HG02840 (cell line): ENCODE results near the gene GPD1L.
"Not testable (repeated sequence)": the region's sequence is repeated elsewhere in the genome, so short reads cannot be mapped to it uniquely, and the experiment has no call there.

Experiments
- ATAC-seq: cut with Tn5 transposase; IDR thresholded peaks from one replicate; pipeline ENCODE4 v1.9.1; 2021; ENCODE audit warnings: mild to moderate bottlenecking, moderate library complexity, moderate number of reproducible peaks; ENCODE audit not compliant: unreplicated experiment, low FRiP score

GPD1L gene

DNA sequence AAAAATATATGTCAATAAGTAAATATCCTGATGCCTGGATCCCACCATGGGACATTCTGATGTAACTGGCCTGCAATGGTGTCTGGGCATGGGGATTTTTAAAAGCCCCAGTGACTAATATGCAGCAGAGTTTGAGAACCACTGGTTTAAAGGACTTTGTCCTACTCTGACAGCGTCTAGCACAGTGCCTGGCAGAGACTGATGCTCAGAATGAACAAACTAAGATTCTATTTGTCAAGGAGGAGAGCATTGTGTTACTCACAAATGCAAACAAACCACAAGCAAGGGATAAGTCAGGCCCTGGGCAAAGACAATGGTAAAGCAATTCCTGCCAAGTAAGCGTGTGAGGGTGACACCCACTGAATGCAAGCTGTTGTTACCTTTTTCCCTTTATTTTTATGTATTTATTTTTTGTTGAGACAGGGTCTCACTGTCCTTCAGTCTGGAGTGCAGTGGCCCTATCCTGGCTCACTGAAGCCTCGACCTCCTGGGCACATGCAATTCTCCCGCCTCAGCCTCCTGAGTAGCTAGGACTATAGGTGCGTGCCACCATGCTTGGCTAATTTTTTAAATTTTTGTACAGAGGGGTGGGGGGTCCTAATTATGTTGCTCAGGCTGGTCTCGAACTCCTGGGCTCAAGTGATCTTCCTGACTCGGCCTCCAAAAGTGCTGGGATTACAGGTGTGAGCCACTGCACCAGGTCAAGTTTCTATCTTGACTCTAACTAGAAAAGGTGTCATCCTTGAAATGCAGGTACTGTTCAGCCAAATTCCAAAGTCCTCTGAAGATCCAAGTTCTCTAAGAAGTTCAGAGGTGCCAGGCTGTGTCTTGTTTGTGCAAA is 909 bp upstream of the GPD1L start:
- no peak for ATAC-seq

DNA sequence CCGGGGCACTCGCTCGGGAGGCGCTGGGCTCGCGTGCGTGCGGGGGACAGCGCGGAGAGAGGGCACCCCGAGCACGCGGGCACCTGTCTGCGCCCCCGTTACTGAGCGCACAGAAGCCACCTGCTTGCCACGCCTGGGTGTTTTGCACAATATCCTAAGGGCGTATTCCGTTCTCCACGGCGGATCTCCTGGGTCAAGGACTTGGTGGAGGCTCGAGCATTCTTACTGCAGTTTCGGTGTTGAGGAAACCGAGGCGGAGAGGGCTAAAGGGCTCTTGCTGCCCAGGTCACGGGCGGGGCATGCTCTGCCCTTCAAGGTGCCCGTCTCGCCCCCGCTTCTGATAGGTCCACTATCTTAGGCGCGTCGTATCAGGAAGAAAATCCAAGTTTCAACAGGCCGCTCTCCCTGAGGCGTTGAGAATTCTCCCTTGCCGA is 526 bp downstream of the GPD1L start:
- no peak for ATAC-seq

DNA sequence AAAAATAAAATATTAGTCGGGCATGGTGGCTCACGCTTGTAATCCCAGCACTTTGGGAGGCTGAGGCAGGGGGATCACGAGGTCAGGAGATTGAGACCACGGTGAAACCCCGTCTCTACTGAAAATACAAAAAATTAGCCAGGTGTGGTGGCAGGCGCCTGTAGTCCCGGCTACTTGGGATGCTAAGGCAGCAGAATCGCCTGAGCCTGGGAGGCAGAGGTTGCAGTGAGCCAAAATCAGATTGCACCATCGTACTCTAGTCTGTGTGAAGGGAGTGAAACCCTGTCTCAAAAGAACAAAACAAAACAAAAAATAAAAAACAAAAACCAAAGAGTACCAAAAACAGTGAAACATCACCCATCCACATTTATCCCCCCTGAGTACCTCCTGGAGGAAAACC is 1.8 kb downstream of the GPD1L start:
- ATAC-seq: not testable (repeated sequence)

DNA sequence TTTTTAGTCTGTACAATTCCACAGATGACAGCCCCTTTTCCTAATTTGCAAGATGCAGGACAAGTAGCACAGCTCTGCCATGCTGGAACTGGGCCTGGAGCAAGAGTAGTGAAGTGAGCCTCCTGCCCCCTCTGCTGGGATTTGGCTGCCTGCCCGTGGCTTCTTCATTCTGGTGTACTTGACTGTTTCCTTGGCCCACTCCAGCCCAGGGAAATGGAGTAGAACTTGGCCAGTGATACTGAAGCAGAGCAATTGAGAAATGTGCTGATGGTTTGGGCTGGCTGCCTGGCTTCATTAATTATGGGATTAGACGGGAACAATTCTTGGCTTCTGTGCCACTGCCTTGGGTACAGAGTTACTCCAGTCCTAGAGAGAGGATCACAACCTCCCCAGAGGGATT is 2.8 kb downstream of the GPD1L start:
- ATAC-seq: no peak

DNA sequence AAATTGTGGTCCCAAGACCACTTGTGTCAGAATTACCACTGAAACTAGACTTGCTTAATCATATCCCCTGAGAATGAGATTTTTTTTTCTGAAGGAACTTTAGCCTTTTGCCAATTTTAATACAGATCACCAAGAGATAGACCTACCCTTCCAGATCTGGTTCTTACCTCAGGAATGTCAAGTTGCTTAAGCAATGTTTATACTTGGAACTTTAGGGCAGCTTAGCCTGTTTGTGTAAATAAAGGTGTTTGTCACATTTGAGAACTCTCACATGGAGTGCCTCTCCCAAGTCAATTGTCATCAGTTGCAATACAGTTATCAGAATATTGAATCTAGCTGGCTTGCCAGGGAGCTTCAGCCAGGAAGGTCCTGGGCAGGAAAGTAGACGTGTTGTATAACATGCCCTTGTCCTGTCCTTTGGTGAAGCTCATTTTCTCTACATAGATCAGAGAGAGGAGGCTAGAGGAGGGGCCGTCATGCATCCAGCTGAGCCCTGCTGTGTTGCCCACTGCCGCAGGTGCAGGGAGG is 3.9 kb downstream of the GPD1L start:
- ATAC-seq: no peak

DNA sequence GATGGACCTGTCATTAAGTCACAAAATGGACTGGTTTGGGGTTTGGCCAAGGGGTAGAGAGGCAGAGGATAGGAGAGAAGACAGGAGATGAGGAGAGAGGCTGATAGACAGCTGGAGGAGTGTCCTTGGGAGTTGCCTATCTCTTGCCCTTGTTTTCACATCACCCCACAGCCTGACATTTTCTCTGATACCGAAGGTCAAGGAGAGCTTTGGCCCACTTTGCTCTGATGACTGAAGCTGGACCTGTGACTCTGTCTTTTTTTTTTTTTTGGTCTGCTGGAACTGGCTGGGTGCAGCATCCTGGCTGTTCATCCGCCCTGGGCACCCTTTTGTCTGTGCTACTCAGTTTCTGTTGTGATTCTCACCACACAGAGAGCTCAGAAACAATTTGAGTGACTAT is 5.1 kb downstream of the GPD1L start:
- ATAC-seq: no peak

DNA sequence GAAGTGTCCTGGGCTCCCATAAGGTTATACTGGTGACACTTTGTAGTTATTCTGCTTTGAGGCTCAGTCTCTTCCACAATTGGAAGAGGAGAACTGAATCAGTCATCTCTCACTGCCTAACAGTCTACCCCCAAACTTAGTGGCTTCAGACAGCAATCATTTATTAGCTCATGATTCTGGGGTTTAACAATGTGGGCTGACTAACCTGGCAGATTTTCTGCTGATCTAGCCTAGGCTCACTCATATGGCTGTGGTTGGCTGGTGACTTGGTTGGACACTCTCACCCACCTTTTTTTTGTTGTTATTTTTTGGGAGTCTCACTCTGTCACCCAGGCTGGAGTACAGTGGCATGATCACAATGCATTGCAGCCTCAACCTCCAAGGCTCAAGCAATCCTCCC is 7.1 kb downstream of the GPD1L start:
- no peak for ATAC-seq

DNA sequence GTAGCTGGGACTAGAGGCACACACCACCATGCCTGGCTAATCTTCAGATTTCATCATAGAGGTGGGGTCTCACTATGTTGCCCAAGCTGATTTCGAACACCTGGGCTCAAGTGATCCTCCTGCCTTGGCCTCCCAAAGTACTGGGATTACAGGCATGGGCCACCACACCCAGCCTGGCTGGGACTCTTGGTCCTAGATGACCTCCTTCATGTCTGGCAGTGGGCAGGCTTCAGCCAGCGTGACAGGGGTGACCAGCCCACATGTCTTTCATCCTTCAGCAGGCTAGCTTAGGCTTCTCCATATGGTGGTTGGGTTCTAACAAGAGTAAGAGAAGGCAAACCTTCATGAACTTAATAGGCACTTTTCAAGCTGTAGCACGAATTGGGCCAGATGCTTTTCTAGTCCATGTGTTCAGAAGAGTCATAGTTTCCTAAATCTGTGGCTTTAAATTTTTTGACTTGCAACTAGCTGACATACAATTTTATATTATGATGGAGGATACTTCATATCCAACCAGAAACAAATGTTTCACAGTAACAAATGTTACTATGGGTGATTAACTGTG is 7.6 kb downstream of the GPD1L start:
- no peak for ATAC-seq

DNA sequence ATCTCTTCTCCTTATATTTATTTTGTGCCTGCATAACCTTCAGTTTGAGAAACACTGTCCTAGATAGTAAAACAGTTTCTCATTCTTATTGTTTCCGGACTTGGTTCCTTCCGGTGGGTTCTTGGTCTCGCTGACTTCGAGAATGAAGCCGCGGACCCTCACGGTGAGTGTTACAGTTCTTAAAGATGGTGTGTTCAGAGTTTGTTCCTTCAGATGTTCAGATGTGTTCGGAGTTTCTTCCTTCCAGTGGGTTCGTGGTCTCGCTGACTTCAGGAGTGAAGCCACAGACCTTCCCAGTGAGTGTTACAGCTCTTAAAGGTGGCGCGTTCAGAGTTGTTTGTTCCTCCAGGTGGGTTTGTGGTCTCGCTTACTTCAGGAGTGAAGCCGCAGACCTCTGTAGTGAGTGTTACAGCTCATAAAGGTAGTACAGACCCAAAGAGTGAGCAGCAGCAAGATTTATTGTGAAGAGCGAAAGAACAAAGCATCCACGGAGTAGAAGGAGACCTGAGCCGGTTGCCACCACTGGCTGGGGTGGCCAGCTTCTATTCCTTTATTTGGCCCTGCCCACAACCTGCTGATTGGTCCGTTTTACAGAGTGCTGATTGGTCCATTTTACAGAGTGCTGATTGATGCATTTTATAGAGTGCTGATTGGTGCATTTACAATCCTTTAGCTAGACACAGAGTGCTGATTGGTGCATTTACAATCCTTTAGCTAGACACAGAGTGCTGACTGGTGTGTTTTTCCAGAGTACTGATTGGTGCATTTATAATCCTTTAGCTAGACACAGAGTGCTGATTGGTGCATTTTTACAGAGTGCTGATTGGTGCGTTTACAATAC is 8.3 kb downstream of the GPD1L start:
- ATAC-seq: not testable (repeated sequence)

DNA sequence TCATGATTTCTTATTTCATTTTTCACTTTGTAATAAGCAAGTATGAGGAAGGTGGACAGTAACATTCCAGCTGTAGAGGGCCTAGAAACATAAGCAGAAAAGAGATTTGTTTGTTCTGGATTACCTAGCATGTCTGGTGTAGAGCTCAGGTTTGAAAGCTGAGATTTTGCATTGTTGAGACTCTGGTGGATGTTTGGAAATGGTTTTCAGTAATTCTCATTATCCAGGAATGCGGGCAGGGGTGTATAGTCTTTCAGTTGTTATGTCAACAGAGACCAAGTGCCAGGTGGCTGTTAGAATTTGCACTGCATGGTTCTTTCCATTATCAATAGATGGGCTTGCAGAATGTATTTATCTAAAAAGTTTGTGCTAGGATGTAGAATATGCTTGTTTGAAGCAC is 10.9 kb downstream of the GPD1L start:
- ATAC-seq: no peak

DNA sequence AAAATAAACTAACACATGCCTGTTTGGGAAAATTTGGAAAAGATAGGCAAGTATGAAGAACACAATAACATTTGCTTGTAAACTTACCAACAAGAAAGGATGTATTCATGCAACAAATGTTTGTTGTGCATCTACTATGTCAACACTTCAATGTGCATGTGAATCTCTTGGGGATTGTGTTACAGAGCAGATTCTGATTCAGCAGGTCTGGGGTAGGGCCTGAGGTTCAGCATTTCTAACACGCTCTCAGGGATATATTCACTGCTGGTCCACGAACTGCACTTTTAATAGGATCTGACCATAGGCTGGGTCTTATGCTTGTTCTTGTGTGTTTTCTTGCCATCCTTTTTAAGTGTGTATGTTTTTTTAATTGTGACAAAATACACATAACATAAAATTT is 11.8 kb downstream of the GPD1L start:
- ATAC-seq: no peak

DNA sequence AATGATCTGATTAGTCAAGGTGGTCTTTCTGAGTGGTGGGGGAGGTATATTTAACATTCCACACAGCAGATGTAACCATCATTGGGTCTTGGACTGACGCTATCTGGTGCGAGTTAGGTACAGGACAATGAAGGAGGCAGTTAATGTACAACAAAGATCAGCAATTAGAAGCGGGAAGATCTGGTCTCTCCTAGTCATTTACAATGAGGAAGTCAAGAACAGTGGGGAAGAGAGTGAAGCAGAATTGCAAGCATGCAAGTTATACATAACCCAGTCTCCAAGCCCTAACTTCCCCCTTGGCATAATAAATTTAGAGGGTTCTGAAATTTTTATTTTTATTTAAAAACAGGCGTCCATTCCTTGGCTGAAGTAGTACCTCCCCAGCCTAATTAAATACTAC is 14.1 kb downstream of the GPD1L start:
- no peak for ATAC-seq

DNA sequence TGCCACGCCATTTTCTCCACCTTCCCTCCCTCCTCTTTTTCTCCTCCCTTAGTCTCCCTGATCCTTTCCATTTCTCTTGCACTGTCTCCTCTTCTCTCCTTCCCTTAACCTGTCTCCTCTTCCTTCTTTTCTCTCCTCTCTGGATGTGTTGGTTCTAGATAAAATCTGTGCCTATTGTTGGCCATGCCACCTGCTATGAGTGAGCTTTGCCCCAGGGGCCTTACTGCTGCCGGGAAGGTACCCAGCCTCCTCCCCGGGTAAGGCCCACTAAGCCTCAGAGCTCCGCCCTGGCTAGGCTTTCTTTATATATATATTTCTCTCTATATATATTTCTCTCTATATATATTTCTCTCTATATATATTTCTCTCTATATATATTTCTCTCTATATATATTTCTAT is 14.7 kb downstream of the GPD1L start:
- ATAC-seq: no peak

DNA sequence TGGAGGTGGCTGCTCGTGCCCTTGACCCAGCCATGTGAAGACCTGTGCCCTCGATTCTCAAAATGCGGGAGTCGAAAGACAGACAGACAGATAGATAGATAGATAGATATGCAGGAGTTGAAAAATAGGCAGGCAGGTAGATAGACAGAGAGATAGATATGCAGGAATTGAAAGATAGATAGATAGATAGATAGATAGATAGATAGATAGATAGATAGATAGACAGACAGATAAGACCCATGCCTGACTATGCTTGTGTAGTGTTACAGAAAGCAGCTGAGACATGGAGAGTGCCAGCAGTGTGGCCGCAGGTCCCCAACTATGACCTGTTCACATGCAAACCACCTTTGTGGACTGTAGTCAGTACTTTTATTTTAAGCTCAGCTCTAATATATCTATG is 17.2 kb downstream of the GPD1L start:
- no peak for ATAC-seq

DNA sequence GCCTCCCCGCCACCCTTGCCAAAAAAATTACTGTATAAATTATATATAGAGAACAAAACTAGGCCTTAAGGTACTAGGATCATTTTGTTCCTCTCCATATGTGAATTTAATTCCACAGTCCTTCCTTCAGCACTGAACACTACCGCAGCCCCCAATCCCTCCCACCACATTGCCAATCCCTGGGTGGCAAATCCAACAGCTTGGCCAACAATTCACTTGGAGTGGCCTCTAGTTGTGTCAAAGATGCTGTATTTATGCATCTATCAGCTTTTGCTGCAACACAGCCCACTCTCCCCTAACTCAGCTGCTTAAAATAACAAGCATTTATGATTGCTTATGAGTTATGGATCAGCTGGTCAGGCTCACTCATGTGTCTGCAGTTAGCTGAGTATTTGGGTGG is 18.6 kb downstream of the GPD1L start:
- no peak for ATAC-seq

DNA sequence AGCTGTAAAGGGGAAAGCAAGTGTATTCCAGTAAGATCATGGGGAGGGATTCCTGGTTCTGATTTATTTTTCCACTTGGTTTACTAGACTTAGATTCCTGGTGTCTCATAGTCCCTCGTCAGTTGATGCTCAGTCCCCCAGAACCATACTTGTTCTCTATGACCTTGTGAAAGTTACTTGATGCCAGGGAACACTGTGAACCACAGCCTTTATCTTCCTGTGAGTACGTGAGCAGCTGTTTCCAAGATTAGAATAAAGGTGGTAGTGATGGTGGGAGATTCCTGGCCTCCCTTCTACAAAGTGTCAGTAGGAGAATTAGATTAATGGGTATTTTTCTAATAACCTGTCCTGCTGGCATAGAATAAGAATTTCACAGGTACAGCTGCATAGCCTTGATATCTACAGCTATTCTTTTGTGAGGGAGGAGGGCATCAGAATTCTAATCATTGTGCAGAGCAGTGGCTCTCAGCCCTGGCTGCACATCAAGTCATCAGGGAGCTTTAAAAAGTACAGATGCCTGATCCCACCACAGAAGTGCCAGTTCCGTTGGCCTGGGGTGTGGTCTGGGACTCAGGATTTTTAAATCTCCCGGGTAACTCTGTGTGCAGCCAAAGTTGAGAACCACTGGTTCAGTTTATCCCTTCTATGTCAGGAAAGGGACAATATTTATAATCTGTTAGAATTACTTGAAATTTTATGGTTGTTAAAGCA is 20.0 kb downstream of the GPD1L start:
- no peak for ATAC-seq

DNA sequence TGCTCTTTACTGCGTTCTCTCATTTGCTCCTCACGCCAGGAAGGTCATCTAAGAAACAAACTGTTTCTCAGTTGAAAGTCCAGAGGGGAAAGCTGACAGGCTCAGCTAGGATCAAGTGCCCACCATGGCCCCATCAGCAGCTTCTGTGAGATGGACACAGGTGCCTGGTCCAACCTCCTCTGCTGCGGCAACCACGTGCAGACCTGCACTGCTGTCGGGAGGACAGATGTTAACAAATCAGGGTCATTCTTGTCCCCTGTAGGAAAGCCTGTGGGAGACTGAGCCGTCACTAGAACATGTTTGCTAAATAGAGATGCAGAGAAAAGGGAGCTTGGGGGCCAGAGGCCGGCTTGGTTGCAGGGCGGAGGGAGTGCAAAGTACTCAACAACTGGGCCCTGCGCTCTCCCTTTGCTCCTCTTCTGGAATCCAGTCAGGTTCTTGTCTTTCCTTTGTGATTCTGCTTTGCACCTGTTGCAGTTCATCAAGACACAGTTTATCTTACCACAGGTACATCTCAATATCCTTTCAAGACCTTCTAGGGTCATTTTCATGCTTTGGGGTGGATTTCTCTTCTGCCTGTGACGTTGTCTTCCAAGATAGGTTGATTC is 20.9 kb downstream of the GPD1L start:
- ATAC-seq: no peak

DNA sequence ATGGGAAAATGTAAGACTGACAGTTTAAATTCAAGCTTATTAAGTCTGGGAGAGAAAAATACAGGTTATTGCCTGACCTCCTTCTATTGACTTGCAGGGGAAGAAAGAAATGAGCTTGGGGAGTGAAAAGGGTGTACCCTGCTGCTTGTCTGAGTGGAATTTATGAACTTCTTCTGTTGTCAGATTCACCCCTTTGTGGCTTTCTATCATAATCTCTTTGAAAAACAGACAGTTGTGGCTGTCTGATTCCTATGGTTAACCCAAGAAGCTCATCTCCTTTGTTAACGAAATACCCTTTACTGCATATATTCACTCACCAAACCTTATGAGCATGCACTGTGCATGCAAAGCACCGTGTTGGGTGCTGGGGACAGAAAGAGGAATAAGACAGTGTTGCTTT is 22.5 kb downstream of the GPD1L start:
- ATAC-seq: no peak

DNA sequence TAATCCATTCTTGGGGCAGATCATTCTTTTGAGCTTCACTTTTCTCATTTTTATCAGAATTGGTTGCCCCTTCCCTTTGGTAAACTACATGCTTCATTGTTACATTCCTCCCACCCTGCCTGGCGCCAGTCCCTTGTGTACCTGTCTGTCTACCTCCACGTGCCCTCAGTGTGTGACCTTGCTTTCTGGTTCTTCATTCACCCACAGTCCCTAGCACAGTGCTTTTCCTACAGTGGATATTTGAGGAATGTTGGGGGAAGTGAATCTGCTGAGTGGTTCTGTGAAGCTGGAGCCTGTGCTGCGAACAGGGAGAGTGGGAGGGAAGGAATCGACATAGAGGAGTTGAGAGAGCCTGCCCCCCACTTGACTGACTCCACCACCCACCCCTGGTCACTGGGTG is 23.4 kb downstream of the GPD1L start:
- no peak for ATAC-seq

DNA sequence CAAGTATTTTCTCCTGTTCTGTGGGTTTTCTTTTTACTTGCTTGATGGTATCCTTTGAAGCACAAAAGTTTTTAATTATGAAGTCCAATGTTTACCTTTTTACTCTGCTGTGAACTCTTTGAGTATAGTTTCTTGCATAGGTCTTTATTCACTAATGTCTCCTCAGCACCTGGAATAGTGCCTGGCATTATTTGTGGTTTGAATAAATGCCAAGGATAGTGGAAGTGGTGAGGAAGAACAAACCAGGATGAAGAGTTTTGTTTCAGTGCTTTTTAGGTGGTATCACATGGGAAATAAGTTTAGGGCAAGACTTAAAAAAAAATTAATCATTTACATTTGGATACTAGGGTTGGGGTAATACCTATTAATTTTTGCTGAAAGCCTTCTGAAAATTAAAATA is 25.7 kb downstream of the GPD1L start:
- ATAC-seq: no peak
